HUES64 (cell line): ENCODE data around the gene GKN1.

ENCODE experiments used
- H3K27ac ChIP-seq: 2 replicates; pipeline ENCODE4 v1.7.0; 2013; ENCODE audit warnings: low read depth, low read length, inconsistent platforms
- H3K27me3 ChIP-seq: 2 replicates; pipeline ENCODE4 v1.6.1; 2013; ENCODE audit warnings: mild to moderate bottlenecking, low read length; ENCODE audit not compliant: insufficient read depth
- H3K36me3 ChIP-seq: 2 replicates; pipeline ENCODE4 v1.6.1; 2013; ENCODE audit warnings: mild to moderate bottlenecking, low read length; ENCODE audit not compliant: insufficient read depth
- H3K4me1 ChIP-seq: 2 replicates; pipeline ENCODE4 v1.6.1; 2013; ENCODE audit warnings: mild to moderate bottlenecking, low read length, moderate library complexity; ENCODE audit not compliant: insufficient read depth
- H3K4me3 ChIP-seq: 2 replicates; pipeline ENCODE4 v1.5.1; 2013; ENCODE audit warnings: mild to moderate bottlenecking, low read length, moderate library complexity
- H3K9ac ChIP-seq: 2 replicates; pipeline ENCODE4 v1.6.1; 2013; ENCODE audit warnings: mild to moderate bottlenecking, low read depth, low read length
- H3K9me3 ChIP-seq: 2 replicates; pipeline ENCODE4 v1.6.1; 2013; ENCODE audit warnings: low read depth, low read length; ENCODE audit not compliant: insufficient read depth
- WGBS: fragments of 150-250, 120-280 bp; methylation state at CpG from one replicate; pipeline ENCODE4 v1.1.7; 2013; ENCODE audit warnings: missing lambda C conversion rate; 5-methylcytosine and 5-hydroxymethylcytosine counted together

Gene GKN1

DNA sequence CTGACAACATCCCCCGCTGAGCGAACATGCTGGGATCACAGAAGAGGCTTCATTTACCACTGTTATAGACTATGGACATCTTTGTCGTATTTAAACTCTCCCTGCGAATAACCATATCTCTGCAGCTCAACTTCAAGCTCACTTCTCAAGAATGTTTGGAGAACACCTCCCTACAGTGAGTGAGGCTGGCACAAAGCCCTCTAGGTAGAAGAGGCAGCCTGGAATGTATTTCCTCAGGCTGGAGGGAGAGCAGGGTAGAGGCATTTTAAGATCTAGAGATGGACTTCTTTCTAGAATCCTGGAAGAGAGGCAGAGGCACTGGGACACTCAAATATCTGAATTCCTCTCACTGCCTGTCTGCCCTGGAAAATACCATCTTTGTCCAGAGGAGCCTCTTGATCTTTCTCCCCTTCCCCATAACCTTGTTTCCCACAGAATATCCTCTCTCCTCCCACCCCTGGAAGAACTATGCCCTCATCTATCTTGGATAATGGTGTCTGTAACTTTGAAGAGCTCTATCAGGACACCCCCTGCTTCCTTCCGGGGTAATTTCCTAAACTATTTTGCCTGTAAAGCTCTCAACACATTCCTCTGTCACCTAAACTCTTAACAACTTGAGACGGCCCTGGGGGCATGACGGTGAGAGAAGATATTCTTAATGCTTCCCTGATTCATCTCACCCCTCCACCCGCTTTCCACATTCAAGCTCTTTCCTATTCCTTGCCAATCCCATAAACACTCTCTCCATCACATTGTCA, 36.2 kb downstream of the GKN1 start:
- Histone ChIP-seq H3K9ac (no peak overlapping the region), H3K4me1 (peaks cover 19% of the 10 kb centered on the region), H3K36me3 (no peaks in the 10 kb centered on the region), H3K27me3 (peaks cover 22% of the 10 kb centered on the region; the same call in 1 of the 2 replicates), H3K27ac (no peak overlapping the region), H3K4me3 (no peak overlapping the region), H3K9me3 (no peaks in the 10 kb centered on the region)
- WGBS = 68% methylated on average over 8 of the region's 8 CpGs

DNA sequence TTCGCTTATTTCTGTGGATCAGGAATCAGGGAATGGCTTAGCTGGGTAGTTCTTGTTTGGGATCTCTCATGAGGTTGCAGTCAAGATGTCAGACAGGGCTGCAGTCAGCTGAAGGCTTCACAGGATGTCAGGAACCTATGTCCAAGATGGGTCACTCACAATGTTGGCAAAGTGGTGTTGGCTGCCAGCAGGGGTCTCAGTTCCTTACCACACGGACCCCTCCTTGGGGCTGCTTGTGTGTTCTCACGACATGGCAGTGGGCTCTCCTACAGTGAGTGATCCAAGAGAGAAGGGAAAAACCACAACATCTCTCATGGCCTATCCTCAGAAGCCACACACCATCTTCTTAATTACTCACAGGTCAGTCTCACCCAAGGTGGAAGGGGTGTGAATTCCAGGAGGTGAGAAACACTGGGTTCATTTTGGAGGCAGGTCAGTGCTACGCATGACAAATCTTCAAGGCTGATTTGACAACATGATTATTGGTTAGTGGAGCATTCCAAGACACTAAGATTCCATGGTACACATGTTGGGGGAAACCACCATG, 37.2 kb downstream of the GKN1 start:
- H3K36me3 ChIP-seq = no peaks in the 10 kb centered on the region
- H3K4me1 ChIP-seq = peaks cover 19% of the 10 kb centered on the region
- H3K9me3 ChIP-seq = no peaks in the 10 kb centered on the region
- no peak overlapping the region for H3K9ac ChIP-seq
- 71% methylated on average over 4 of the region's 4 CpGs for WGBS
- H3K27ac ChIP-seq = no peak overlapping the region
- H3K4me3 ChIP-seq = no peak overlapping the region
- peaks cover 22% of the 10 kb centered on the region; the same call in 1 of the 2 replicates for H3K27me3 ChIP-seq

DNA sequence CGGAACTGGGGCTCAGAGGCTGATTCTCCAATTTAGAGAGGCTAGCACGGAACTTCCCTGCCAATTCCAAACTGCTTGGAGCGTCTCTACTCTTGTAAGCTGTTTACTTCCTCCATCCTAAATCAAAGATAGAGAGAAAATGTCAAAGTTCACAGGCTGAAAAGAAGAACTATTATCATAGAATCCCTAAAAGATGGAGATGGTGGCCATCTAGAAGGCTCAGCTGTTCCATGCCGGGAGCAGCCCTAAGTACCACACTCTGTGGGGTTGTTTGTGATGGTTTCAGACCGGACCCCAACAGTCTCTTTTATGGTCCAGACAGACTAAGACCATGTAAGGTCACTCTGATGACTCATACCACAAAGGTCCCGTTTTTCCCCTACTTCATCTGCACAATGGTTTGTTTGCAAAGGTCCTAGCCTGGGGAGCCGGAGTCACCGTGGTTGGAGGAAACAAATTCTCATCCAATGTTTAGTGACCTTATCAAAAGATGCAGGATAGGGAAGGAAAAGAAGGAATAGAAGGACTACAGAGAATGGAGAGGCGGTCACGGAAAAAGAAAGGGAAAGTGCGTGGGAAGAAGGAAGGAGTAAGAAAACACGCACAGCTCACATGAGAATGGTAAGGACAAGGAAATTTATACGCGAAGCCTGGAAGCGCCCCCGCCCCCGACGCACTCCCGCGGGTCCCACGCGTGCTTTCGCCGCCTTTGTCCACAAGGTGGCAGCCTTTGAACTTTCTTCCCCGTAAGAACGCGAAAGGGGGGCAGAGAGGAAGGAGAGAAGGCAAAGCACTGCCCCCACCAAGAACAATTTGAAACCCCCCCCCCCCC, 38.1 kb downstream of the GKN1 start:
- Histone ChIP-seq H3K27ac (no peak overlapping the region; the same call in 1 of the 2 replicates), H3K9me3 (no peaks in the 10 kb centered on the region), H3K4me1 (peaks cover 19% of the 10 kb centered on the region), H3K4me3 (peak overlapping the region; percentile 97), H3K9ac (0 out of 2 replicates have a peak overlapping the region, but pooled peaks have one; percentile 83), H3K27me3 (peaks cover 22% of the 10 kb centered on the region; the same call in 1 of the 2 replicates), H3K36me3 (no peaks in the 10 kb centered on the region)
- 25% methylated on average over 24 of the region's 27 CpGs for WGBS

DNA sequence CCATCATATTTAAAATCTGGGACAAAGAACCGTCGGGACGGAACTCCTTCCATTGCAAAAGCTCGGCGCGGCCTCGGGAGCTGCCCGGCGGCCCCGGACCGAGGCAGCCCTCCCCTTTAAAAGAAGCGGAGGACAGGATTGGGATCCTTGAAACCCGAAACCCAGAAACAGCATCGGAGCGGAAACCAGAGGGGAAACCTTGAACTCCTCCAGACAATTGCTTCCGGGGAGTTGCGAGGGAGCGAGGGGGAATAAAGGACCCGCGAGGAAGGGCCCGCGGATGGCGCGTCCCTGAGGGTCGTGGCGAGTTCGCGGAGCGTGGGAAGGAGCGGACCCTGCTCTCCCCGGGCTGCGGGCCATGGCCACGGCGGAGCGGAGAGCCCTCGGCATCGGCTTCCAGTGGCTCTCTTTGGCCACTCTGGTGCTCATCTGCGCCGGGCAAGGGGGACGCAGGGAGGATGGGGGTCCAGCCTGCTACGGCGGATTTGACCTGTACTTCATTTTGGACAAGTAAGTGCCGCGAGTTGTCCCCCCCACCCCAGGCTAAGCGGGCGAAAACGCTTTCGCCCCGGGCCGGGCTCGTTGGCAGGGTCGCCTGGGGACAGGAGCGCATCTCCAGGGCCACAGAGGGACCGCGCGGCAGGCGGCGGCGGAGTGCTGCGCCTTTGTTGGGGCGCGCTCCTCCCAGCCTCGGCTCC, 38.9 kb downstream of the GKN1 start, which contains the start of gene ANTXR1:
Gene ANTXR1, plus strand, starts transcription at position 38 of the 698 bp plus-strand sequence. Its CDS starts 321 bp downstream, at position 359.
- Histone ChIP-seq H3K4me1 (peaks cover 19% of the 10 kb centered on the region), H3K9ac (peak within 1 kb of the TSS; percentile 83), H3K27ac (peak within 1 kb of the TSS; percentile 61), H3K9me3 (no peaks in the 10 kb centered on the region), H3K36me3 (no peaks in the 10 kb centered on the region), H3K4me3 (peak within 1 kb of the TSS; percentile 97), H3K27me3 (peaks cover 22% of the 10 kb centered on the region; the same call in 1 of the 2 replicates)
- WGBS = under 1% methylated on average over 63 of the region's 63 CpGs

DNA sequence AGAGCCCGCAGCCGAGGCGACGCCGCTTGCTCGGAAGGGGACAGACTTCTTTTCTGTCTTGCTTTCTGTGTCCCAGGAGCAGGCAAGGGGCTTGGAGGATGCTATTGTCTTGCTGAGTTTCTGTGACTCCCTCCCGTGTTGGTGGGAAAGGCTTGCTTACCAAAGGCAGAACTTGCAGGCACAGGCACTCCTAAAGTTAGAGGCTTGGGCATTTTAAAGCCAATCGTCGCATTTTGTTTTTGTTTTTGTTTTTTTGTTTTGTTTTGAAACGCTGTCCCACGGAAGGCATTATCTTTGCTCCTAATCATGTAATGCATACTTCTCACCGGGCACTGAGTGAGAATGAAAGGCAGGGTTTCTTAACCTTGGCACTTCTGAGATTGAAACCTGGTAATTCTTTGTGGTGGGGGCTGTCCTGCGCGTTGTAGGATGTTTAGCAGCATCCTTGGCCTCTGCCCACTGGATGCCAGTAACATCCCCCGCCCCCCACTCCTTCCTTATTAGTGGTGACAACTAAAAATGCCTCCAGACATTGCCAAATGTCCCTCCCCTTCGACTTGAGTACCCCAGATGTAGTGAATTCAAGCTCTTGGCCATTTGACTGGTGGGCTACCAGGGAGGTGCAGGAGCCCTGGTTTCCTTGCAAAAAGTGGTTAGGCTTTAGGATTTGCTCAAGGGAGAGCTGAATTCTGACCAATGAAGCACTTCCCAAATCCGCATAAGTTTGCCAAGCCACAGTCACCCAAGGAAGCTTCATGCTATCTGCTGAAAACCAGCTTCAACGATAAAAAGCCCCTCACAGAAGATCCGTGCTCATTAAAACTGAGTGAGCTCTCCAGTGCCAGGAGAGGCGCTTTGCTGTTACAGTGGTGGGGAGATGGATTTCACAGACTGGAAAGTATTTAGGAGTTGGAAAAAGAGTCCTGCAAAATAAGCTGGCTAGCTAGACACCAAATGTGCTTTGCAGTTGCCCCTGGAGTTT, 39.7 kb downstream of the GKN1 start:
- Histone ChIP-seq H3K27ac (peak overlapping the region; percentile 38; the same call in 1 of the 2 replicates), H3K4me1 (peaks cover 19% of the 10 kb centered on the region), H3K36me3 (no peaks in the 10 kb centered on the region), H3K27me3 (peaks cover 22% of the 10 kb centered on the region; the same call in 1 of the 2 replicates), H3K9ac (peak overlapping the region; percentile 83), H3K4me3 (peak overlapping the region; percentile 97), H3K9me3 (no peaks in the 10 kb centered on the region)
- WGBS = 2% methylated on average over 20 of the region's 20 CpGs

DNA sequence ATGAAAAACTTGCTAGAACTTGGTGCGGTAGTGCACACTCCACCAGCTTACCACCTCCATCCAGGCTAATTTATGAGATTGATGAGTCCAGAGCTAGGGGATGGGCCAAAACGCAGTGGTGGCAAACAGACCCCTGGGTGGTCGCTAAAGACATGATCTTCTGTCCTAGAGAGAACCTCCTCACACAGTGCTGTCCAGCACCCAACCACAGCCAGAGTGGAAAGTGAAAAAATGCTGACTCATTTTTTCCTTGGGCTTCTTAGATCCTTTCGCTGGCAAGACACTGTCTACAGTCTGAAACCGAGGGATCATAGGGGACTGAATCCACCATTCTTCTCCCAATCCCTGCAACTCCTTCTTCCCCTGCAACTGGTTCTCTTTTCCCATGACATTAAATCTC, 42.6 kb downstream of the GKN1 start:
- Histone ChIP-seq H3K27ac (no peak overlapping the region), H3K9ac (no peak overlapping the region)
- WGBS = 91% methylated on average over 5 of the region's 5 CpGs

DNA sequence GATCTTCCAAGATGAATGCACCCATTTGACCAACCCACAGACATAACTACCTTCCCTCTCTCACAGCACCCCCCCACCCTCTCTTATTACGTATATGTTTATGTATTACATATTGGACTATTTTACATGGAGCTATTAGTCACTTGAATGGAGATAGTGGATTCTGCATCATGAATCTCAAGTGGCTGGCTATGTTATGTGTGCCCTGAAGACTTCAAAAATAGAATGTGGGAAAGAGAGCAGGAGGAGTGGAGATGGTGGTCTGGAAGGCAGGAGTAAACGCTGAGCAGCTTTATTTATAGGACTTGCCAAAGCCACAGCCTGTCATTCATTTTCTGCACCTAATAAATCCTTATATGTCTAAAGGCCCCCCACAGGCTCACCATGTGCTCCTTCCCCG, 43.4 kb downstream of the GKN1 start:
- no peak overlapping the region for H3K27ac ChIP-seq
- H3K4me1 ChIP-seq = peaks cover 15% of the 10 kb centered on the region
- H3K4me3 ChIP-seq = no peak overlapping the region
- no peaks in the 10 kb centered on the region for H3K27me3 ChIP-seq
- no peak overlapping the region for H3K9ac ChIP-seq
- no peaks in the 10 kb centered on the region for H3K9me3 ChIP-seq
- WGBS = 100% methylated on average over 2 of the region's 3 CpGs
- no peaks in the 10 kb centered on the region for H3K36me3 ChIP-seq

More for the DNA sequence above, 42.6 kb downstream of the GKN1 start:
- no peaks in the 10 kb centered on the region for H3K9me3 ChIP-seq
- H3K36me3 ChIP-seq = no peaks in the 10 kb centered on the region
- peaks cover 7% of the 10 kb centered on the region; the same call in 1 of the 2 replicates for H3K27me3 ChIP-seq
- no peak overlapping the region for H3K4me3 ChIP-seq
- peaks cover 19% of the 10 kb centered on the region for H3K4me1 ChIP-seq

DNA sequence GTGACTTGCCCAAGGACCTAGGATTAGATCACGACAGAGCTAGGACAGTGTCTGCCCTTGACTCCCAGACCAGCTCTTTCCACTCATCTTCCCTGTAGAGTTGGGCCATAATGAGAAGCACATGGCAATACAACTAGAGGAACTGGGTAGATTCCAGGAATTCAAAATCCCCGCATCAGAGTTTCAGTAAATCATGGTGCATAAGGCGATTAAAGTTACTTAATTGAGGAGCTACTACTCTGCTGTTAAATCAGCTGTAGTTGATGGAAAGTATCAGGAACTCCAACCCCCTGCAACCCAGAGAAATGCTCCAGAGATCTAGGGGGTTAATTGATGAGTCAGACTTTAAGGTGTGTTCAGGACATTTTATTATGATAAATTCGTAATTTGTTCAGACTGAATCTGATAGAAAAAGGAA, 44.3 kb downstream of the GKN1 start:
- Histone ChIP-seq H3K27ac (no peak overlapping the region), H3K36me3 (no peaks in the 10 kb centered on the region), H3K4me3 (no peak overlapping the region), H3K27me3 (no peaks in the 10 kb centered on the region), H3K9me3 (no peaks in the 10 kb centered on the region), H3K4me1 (peaks cover 15% of the 10 kb centered on the region), H3K9ac (no peak overlapping the region)
- 89% methylated on average over 4 of the region's 4 CpGs for WGBS

DNA sequence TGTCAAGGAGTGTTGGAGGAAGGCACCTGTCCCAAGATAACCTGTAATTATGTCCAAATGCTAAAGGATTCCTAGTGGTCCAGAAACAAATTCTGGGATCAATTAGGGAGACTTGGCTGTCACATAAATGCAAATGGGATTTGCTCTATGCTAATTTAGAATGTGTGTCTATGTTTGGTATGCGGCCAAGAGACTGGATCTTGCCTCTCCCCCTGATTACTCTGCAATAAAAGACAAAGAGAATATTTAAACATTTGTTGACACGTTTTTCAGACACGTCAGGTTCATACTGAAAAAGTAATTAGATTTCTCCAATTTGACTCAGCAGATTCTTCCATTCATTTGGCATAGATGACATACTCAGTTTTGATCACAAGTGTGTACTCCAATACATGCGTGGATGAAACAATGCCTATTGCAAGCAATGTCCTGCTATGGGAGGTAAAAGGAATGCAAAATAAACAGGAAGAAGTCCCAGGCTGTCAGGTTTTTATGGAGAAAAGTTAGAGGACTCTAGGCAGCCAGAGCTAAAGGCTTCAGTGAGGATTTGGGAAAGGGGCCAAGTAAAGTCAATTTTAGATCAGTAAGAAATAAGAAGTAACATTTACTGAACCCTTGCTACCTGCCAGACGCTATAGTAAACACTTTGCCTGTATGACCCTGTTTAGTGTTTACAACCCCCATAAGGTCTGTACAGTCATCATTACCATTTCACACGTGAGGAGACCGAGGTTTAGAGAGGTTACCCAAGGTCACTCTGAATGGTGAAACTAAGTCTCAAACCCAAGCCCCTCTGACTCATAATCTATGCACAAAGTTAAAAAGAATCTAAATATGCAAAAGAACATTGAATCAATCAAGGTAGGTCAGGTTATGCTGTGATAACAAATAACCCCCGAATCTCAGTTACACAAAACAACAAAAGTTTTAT, 46.3 kb downstream of the GKN1 start:
- Histone ChIP-seq H3K4me1 (no peaks in the 10 kb centered on the region), H3K27me3 (no peaks in the 10 kb centered on the region), H3K27ac (no peak overlapping the region), H3K9ac (no peak overlapping the region), H3K36me3 (no peaks in the 10 kb centered on the region), H3K9me3 (no peaks in the 10 kb centered on the region), H3K4me3 (no peak overlapping the region)
- 90% methylated on average over 8 of the region's 8 CpGs for WGBS
